Osteocyte (in vitro differentiated cells): ENCODE results near the gene KCMF1. TPM values are rescaled to one million over a fixed set of nuclear protein-coding genes. Genes with fewer than 3 reads are reported as not detected.

Source experiments
- DNase-seq: peaks from one replicate; pipeline ENCODE4 v3.0.0; 2021; ENCODE audit warnings: mixed read lengths; ENCODE audit not compliant: unreplicated experiment; ENCODE audit errors: extremely low spot score
- H3K27ac Mint-ChIP-seq: one replicate; pipeline ENCODE4 v1.8.0; 2021; ENCODE audit warnings: mild to moderate bottlenecking, mixed read lengths; ENCODE audit not compliant: unreplicated experiment
- H3K27me3 Mint-ChIP-seq: one replicate; pipeline ENCODE4 v1.8.0; 2021; ENCODE audit warnings: mixed read lengths; ENCODE audit not compliant: unreplicated experiment
- H3K36me3 Mint-ChIP-seq: one replicate; pipeline ENCODE4 v1.8.0; 2021; ENCODE audit warnings: mixed read lengths; ENCODE audit not compliant: unreplicated experiment
- H3K4me1 Mint-ChIP-seq: one replicate; pipeline ENCODE4 v1.8.0; 2021; ENCODE audit warnings: mixed read lengths; ENCODE audit not compliant: unreplicated experiment
- H3K4me3 Mint-ChIP-seq: one replicate; pipeline ENCODE4 v1.8.0; 2021; ENCODE audit warnings: mild to moderate bottlenecking, moderate library complexity, mixed read lengths; ENCODE audit not compliant: unreplicated experiment
- H3K9me3 Mint-ChIP-seq: one replicate; pipeline ENCODE4 v1.8.0; 2021; ENCODE audit warnings: mixed read lengths; ENCODE audit not compliant: unreplicated experiment
- CTCF ChIP-seq: fragments of 200-600 bp; sonication (generic); IDR thresholded peaks from 2 replicates; pipeline ENCODE4 v1.5.0; 2021; ENCODE audit warnings: antibody characterized with exemption, mild to moderate bottlenecking, moderate library complexity
- total RNA-seq: library from RNA; stranded (reverse); gene quantifications from 2 replicates; pipeline ENCODE4 v1.2.1, GENCODE V29; 2021

Gene KCMF1
- total RNA-seq, 1 donor from 2014 or later = 67.2 TPM

- H3K27ac Mint-ChIP-seq = no peak overlapping the region
- H3K36me3 Mint-ChIP-seq = no peaks in the 10 kb centered on the region
- no peaks in the 10 kb centered on the region for H3K9me3 Mint-ChIP-seq
- H3K4me1 Mint-ChIP-seq = no peaks in the 10 kb centered on the region
- TF ChIP-seq CTCF = no peak
- peaks cover 17% of the 10 kb centered on the region for H3K27me3 Mint-ChIP-seq
- H3K4me3 Mint-ChIP-seq = no peak overlapping the region
- no peak for DNase-seq
These were observed 135.7 kb downstream of the KCMF1 start for GRCh38 chr2:85106489-85107180.

Other genes with a start within 250 kb of the KCMF1 start
- gene TRABD2A, start 90.1 kb upstream of the KCMF1 start, total RNA-seq = 0.21 and 0.99 TPM in 2 replicates
- gene TMSB10, start 65.5 kb upstream of the KCMF1 start, total RNA-seq = 2,436 and 2,534 TPM in 2 replicates
- gene TCF7L1, start 162.2 kb downstream of the KCMF1 start, total RNA-seq = 31.8 and 32.4 TPM in 2 replicates